ENCODE data around the gene TWIST2.

TWIST2 gene

DNA sequence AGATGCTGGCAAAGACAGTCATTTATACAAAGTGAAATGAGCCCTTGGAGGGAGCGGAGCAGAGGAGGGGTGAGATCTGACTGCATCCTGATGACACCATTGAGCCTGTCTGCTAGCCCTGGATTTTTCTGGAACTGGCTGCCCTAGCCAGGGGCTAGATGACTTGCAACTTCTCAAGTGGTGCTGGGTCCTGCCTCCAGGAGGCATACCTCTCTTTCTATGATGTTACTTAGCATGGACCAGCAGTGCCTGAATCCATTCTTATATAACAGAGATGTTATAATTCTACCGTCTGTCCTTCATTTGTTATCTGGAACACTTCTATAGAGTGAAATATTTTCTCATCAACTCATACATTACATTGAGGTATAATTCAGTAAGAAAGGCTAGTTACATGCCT is 8.5 kb upstream of the TWIST2 start:
- no peaks in the 10 kb centered on the region for H3K36me3 ChIP-seq (ENCODE audit: insufficient read depth, low read length)
- no peak overlapping the region for H3K4me2 ChIP-seq (ENCODE audit: low read length)
- no peak overlapping the region for H3K4me3 ChIP-seq (ENCODE audit: low read length)
- no peaks in the 10 kb centered on the region for H3K4me1 ChIP-seq (ENCODE audit: control insufficient read depth, insufficient read depth, low read length)
- no peak overlapping the region for H3K9ac ChIP-seq (ENCODE audit: low read depth, low read length)
- H3K27me3 ChIP-seq (ENCODE audit: control insufficient read depth, insufficient read depth, low read length): peaks cover 20% of the 10 kb centered on the region
- no peaks in the 10 kb centered on the region for H3K9me3 ChIP-seq (replicated peaks; ENCODE audit: low read length)

DNA sequence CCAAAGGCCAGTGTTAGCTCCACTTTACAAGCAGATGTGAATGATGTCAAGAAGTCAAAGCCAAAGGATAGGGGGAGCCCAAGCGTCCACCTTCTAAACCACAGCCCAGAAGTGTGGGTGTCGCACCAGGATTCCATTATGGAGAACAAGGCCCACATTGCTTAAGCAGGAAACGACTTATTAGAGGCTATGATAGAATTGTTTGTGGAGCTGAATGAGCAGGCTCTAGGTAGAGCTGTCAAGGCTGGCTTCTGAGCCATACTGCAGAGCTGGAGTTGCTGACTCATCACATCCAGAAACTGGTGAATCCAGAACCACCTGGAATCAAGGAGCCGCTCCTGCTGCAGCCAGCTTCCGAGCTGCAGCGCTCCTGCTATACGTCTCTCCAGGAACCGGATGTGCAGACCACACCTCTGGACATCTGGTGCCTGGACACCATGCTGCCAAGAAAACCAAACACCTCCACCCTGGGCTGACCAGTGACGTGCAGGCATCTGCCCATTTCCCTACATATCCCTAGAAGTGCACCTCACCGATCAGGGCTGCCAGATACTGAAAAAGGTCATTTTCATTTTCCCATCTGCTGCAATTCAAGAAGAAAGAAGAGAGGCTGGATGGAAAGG is 6.2 kb upstream of the TWIST2 start:
- Histone ChIP-seq H3K4me3 (ENCODE audit: low read length) (no peak overlapping the region), H3K4me1 (ENCODE audit: control insufficient read depth, insufficient read depth, low read length) (peaks cover 4% of the 10 kb centered on the region), H3K9ac (ENCODE audit: low read depth, low read length) (no peak overlapping the region), H3K27me3 (ENCODE audit: control insufficient read depth, insufficient read depth, low read length) (peaks cover 6% of the 10 kb centered on the region), H3K9me3 (replicated peaks; ENCODE audit: low read length) (no peaks in the 10 kb centered on the region), H3K4me2 (ENCODE audit: low read length) (no peak overlapping the region), H3K36me3 (ENCODE audit: insufficient read depth, low read length) (no peaks in the 10 kb centered on the region)

DNA sequence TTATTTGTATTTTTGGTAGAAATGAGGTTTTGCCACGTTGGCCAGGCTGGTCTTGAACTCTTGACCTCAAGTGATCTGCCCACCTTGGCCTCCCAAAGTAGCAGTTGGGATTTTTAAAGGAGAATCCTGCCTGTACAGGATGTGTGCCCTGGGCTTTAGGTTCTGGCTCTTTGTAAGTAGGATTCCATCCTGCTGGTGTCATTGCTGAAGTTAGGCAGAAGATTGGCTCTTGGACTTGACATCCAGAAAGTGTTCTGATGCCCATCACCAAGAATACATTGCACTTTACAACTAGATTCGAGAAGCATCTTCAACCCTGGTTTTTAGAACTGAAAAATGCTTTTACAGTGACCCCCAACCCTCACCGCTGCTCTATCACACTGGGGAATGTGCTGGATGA is 4.4 kb upstream of the TWIST2 start:
- H3K36me3 ChIP-seq (ENCODE audit: insufficient read depth, low read length): no peaks in the 10 kb centered on the region
- peaks cover 13% of the 10 kb centered on the region for H3K4me1 ChIP-seq (ENCODE audit: control insufficient read depth, insufficient read depth, low read length)
- no peak overlapping the region for H3K4me2 ChIP-seq (ENCODE audit: low read length)
- no peaks in the 10 kb centered on the region for H3K9me3 ChIP-seq (replicated peaks; ENCODE audit: low read length)
- no peak overlapping the region for H3K9ac ChIP-seq (ENCODE audit: low read depth, low read length)
- H3K4me3 ChIP-seq (ENCODE audit: low read length): no peak overlapping the region
- H3K27me3 ChIP-seq (ENCODE audit: control insufficient read depth, insufficient read depth, low read length): peaks cover 5% of the 10 kb centered on the region

DNA sequence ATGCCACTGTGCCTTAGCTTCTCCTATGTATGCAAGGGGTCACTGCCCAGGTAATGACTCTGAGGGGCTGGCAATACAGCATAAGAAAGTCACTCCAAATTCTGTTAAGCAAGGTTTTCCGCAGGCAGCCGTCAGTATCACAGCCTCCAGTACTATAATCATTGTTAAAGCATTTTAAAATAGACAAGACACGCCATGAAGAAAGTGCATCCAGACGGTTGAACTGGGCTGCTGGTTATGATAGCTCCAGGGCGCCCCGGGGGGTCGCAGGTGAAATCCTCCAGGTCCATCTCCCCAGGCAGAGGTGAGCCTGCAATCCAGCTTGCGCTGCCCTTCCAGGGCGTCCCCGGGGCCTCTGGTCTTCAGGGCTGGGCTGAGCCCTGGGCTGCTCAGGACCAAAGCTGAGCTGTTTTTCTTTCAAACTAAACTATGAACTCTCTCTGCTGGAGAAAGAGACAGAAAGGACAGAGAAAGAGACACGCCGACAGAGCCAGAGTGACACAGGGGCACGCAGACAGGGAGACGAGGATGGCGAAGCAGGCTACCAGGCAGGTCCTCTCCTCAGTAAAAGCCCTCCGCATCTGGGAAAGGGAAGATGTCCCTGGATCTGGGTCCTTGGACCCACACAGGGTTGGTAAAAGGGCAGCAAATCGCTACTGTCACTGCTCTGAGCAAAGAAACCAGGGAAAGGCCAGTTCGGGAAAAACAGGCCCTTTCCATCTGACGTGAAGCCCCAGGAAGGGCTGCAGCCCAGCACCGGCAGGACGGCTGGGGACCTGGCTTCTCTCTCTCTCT is 2.1 kb upstream of the TWIST2 start:
- Histone ChIP-seq H3K4me2 (ENCODE audit: low read length) (peak overlapping the region; percentile 98), H3K4me3 (ENCODE audit: low read length) (no peak overlapping the region), H3K9me3 (replicated peaks; ENCODE audit: low read length) (no peaks in the 10 kb centered on the region), H3K36me3 (ENCODE audit: insufficient read depth, low read length) (no peaks in the 10 kb centered on the region), H3K9ac (ENCODE audit: low read depth, low read length) (no peak overlapping the region), H3K4me1 (ENCODE audit: control insufficient read depth, insufficient read depth, low read length) (peaks cover 18% of the 10 kb centered on the region), H3K27me3 (ENCODE audit: control insufficient read depth, insufficient read depth, low read length) (peaks cover 3% of the 10 kb centered on the region)

DNA sequence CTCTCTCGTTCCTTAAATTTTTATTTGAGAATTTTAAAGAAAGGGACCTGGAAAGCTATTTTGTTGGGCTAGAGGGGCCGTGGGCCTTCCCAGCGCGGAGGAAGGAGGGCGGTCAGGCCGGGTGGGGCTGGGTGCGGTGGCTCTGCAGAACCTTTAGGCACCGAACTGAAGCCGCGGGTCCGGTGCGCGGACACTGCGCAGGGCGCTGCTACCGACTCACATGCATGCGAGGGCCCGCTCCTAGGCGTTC is 1.6 kb upstream of the TWIST2 start:
- Histone ChIP-seq H3K36me3 (ENCODE audit: insufficient read depth, low read length) (peaks cover 4% of the 10 kb centered on the region), H3K9ac (ENCODE audit: low read depth, low read length) (peak overlapping the region; percentile 92), H3K27me3 (ENCODE audit: control insufficient read depth, insufficient read depth, low read length) (peaks cover 3% of the 10 kb centered on the region), H3K4me1 (ENCODE audit: control insufficient read depth, insufficient read depth, low read length) (peaks cover 23% of the 10 kb centered on the region), H3K4me3 (ENCODE audit: low read length) (peak overlapping the region; percentile 99), H3K4me2 (ENCODE audit: low read length) (peak overlapping the region; percentile 98), H3K9me3 (replicated peaks; ENCODE audit: low read length) (no peaks in the 10 kb centered on the region)

DNA sequence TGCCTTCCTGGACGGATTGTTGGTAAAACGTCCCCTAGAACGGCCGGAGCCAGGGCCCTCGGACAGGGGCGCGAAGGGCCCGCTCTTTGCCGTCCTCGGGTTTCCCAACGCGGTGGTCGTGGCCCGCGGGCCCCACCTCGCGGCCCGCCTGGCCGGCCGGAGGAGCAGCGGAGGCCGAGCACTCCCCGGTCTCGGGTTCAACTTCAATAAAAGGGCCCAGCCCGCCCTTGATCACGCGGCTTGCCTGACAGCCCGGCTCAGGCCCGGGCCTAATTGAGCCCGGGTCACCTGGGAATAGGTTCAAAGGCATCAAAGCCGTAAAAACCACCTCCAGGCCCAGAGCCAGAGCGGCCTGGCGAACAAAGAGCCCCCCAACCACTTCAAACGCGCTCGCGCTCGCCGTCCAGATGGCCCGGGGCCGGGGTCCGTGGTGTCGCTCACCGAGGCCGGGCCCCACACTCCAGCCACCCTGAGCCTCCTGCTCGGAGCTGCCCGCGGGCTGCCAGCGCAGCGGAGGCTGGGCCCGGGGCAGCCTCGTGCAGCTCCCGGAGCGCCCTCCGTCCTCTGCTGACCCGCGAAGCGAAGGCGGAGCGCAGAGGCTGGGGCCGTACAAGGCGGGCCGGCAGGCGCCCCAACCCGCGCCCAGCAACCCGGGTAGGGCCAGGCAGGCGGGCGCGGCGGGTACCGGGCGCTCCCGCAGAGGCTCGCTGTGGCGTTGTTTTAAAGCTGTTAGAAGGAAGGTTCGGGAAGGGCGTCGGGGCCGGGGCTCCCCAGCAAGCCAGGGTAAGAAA is 1.1 kb upstream of the TWIST2 start:
- peaks cover 24% of the 10 kb centered on the region for H3K4me1 ChIP-seq (ENCODE audit: control insufficient read depth, insufficient read depth, low read length)
- peaks cover 5% of the 10 kb centered on the region for H3K36me3 ChIP-seq (ENCODE audit: insufficient read depth, low read length)
- H3K4me2 ChIP-seq (ENCODE audit: low read length): peak overlapping the region; percentile 98
- H3K4me3 ChIP-seq (ENCODE audit: low read length): peak overlapping the region; percentile 99
- H3K9ac ChIP-seq (ENCODE audit: low read depth, low read length): peak overlapping the region; percentile 92
- H3K27me3 ChIP-seq (ENCODE audit: control insufficient read depth, insufficient read depth, low read length): peaks cover 3% of the 10 kb centered on the region
- H3K9me3 ChIP-seq (replicated peaks; ENCODE audit: low read length): no peaks in the 10 kb centered on the region

DNA sequence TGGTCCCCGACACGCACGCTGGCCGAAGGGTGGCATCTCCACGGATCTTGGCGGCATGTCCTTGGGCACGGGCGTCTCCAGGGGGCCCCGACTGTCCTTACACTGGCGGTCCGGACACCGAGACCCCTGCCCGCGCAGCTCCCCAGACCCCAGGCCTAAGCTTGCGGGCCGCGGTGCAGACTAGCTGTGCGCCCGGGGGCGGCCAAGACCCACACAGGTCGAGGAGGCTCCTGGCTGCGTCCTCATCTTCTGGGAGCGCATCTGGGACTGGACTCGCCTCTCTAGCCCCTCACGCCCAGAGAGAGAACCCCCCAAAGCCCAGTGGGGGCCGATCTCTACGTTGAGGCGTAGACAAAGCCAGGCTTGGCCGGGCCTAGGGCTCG is 475 bp upstream of the TWIST2 start:
- Histone ChIP-seq H3K36me3 (ENCODE audit: insufficient read depth, low read length) (peaks cover 7% of the 10 kb centered on the region), H3K9me3 (replicated peaks; ENCODE audit: low read length) (no peaks in the 10 kb centered on the region), H3K9ac (ENCODE audit: low read depth, low read length) (peak overlapping the region; percentile 92), H3K4me3 (ENCODE audit: low read length) (peak overlapping the region; percentile 99), H3K27me3 (ENCODE audit: control insufficient read depth, insufficient read depth, low read length) (peaks cover 3% of the 10 kb centered on the region), H3K4me2 (ENCODE audit: low read length) (peak overlapping the region; percentile 98), H3K4me1 (ENCODE audit: control insufficient read depth, insufficient read depth, low read length) (peaks cover 24% of the 10 kb centered on the region)

DNA sequence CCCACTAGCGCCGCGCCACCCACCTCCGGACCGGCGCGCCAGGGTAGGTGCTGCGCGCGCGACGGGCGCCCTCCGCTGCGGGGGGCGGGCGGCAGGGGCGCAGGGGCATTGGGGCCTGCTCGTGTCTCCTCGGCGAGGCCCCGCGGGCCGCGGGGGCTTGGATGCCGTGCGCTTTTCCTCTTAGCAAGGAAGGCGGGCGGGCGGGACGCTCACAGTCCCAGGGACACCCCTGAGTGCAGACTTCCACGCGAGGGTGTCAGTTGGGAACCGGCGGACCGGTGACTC is 748 bp downstream of the TWIST2 start:
- H3K9ac ChIP-seq (ENCODE audit: low read depth, low read length): peak overlapping the region; percentile 92
- H3K27me3 ChIP-seq (ENCODE audit: control insufficient read depth, insufficient read depth, low read length): peaks cover 3% of the 10 kb centered on the region
- H3K4me3 ChIP-seq (ENCODE audit: low read length): peak overlapping the region; percentile 99

DNA sequence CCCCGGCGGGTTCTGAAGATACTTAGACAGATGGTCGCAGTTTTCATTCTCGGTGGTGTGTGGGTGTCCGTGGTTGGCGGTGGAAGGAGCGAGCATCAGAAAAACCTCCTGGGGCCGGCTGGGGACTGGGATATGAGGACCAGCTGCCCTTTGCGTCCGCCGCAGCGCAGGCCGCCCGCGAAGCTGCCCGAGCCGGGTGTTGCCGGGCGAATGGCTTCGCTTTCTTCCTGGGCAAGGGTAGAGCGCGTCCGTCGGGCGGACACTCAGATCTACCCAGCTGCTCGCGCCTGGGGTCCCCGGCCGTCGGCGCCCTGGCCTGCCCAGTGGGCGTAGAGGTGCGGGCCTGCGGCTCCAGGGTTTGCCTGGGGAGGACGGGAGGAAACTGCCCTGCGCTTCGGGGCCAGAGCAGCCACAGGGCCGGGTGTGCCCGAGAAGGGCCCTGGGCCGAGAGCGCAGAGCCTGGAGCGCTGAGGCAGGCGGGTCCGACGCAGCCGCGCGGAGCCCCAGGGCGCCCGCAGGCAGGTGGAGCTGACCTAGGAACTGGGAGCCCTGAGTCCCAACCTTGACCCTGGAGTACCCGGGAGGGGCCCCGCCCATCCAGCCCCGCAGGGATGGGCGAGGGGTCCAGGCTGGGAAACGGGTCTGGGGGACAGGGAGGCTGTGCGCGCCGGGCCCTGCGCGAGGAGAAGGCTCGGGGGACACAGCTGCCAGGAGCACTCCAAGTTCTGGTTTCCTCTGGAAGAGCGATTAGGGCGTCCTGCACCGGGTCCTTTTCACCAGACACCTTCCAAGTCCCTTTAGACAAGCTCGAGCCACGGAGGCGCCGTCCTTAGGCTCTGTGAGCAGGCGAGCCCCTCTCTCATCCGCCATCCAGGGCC is 1.3 kb downstream of the TWIST2 start:
- Histone ChIP-seq H3K4me3 (ENCODE audit: low read length) (peak overlapping the region; percentile 99), H3K9ac (ENCODE audit: low read depth, low read length) (peak overlapping the region; percentile 92), H3K9me3 (replicated peaks; ENCODE audit: low read length) (no peaks in the 10 kb centered on the region), H3K27me3 (ENCODE audit: control insufficient read depth, insufficient read depth, low read length) (peaks cover 3% of the 10 kb centered on the region), H3K36me3 (ENCODE audit: insufficient read depth, low read length) (peaks cover 11% of the 10 kb centered on the region), H3K4me1 (ENCODE audit: control insufficient read depth, insufficient read depth, low read length) (peaks cover 24% of the 10 kb centered on the region), H3K4me2 (ENCODE audit: low read length) (peak overlapping the region; percentile 98)

More for the DNA sequence above, 748 bp downstream of the TWIST2 start:
- no peaks in the 10 kb centered on the region for H3K9me3 ChIP-seq (replicated peaks; ENCODE audit: low read length)
- peak overlapping the region; percentile 98 for H3K4me2 ChIP-seq (ENCODE audit: low read length)
- H3K36me3 ChIP-seq (ENCODE audit: insufficient read depth, low read length): peaks cover 8% of the 10 kb centered on the region
- peaks cover 24% of the 10 kb centered on the region for H3K4me1 ChIP-seq (ENCODE audit: control insufficient read depth, insufficient read depth, low read length)

DNA sequence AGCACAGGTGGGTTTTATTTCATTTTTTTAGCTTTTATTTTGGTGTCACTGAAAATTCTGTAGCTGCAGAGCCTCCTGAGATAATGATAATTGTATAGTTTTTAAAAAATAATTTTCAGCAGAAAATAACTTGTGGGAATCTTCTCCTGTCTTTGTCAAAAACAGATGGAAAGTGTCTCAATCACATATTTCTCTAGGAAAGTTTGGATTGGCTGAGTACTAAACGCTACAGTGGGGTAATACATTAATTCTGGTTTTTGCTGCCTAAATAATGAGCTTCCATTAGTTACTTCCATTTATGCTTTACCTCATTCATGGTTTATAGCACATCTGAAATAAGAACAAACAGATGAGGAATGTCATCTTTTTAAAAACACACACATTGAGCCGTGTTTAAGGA is 2.2 kb downstream of the TWIST2 start:
- H3K9ac ChIP-seq (ENCODE audit: low read depth, low read length): peak overlapping the region; percentile 92
- H3K4me2 ChIP-seq (ENCODE audit: low read length): peak overlapping the region; percentile 98
- H3K9me3 ChIP-seq (replicated peaks; ENCODE audit: low read length): no peaks in the 10 kb centered on the region
- peak overlapping the region; percentile 99 for H3K4me3 ChIP-seq (ENCODE audit: low read length)
- H3K27me3 ChIP-seq (ENCODE audit: control insufficient read depth, insufficient read depth, low read length): no peaks in the 10 kb centered on the region
- peaks cover 18% of the 10 kb centered on the region for H3K36me3 ChIP-seq (ENCODE audit: insufficient read depth, low read length)
- peaks cover 24% of the 10 kb centered on the region for H3K4me1 ChIP-seq (ENCODE audit: control insufficient read depth, insufficient read depth, low read length)

DNA sequence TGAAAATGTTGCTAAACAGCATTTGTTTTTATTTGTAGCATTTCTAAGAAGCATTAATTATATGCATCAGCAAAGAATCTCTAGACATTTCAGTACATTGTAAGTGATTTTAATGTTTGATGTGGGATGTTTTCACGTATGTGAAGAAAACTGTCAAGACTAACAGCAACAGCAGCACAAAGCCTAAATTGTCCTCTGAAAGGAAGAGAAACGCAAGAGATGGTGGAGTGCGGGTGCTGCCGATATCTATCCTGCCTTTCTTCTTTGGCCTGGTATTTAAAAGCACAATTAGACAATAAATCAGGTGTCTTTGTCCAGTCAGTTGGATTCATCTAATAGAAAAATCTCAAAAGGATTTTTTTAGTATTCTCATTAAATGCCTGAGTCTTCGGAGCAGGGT is 3.1 kb downstream of the TWIST2 start:
- Histone ChIP-seq H3K9ac (ENCODE audit: low read depth, low read length) (no peak overlapping the region), H3K4me2 (ENCODE audit: low read length) (peak overlapping the region; percentile 98), H3K4me1 (ENCODE audit: control insufficient read depth, insufficient read depth, low read length) (peaks cover 24% of the 10 kb centered on the region), H3K4me3 (ENCODE audit: low read length) (peak overlapping the region; percentile 1), H3K27me3 (ENCODE audit: control insufficient read depth, insufficient read depth, low read length) (no peaks in the 10 kb centered on the region), H3K9me3 (replicated peaks; ENCODE audit: low read length) (no peaks in the 10 kb centered on the region), H3K36me3 (ENCODE audit: insufficient read depth, low read length) (peaks cover 19% of the 10 kb centered on the region)

All from skeletal muscle satellite cell (primary cell).